Astrocyte (in vitro differentiated cells and primary cell): ENCODE measurements around the gene SLC4A2. TPM values are rescaled to one million over a fixed set of nuclear protein-coding genes. Genes with fewer than 3 reads are reported as not detected.

ENCODE experiments used
- DNase-seq: peaks from one replicate; pipeline ENCODE4 v3.0.0-alpha.2; 2010; ENCODE audit warnings: low read depth
- FAIRE-seq: peaks from 2 replicates; lab custom pipeline; 2011; peaks lifted over from hg19 to GRCh38; lab: Jason Lieb, UNC
- H2AFZ ChIP-seq: 2 replicates; pipeline ENCODE4 v1.6.0; 2012; ENCODE audit warnings: low read depth, low read length, inconsistent platforms
- H3K27ac ChIP-seq: 2 replicates; pipeline ENCODE4 v1.5.1; 2011; ENCODE audit warnings: low read depth, low read length, inconsistent platforms
- H3K27me3 ChIP-seq: 2 replicates; pipeline ENCODE4 v1.6.0; 2011; ENCODE audit warnings: low read length, inconsistent platforms; ENCODE audit not compliant: insufficient read depth
- H3K36me3 ChIP-seq: 2 replicates; pipeline ENCODE4 v1.5.1; 2011; ENCODE audit warnings: low read length, inconsistent platforms; ENCODE audit not compliant: insufficient read depth
- H3K4me1 ChIP-seq: 2 replicates; pipeline ENCODE4 v1.5.1; 2011; ENCODE audit warnings: low read length, inconsistent platforms; ENCODE audit not compliant: insufficient read depth
- H3K4me2 ChIP-seq: 2 replicates; pipeline ENCODE4 v1.6.0; 2012; ENCODE audit warnings: low read length, inconsistent platforms
- H3K4me3 ChIP-seq: 2 replicates; pipeline ENCODE4 v1.5.1; 2011; ENCODE audit warnings: low read depth, mild to moderate bottlenecking, low read length, inconsistent platforms; ENCODE audit not compliant: insufficient read depth
- H3K79me2 ChIP-seq: 2 replicates; pipeline ENCODE4 v1.6.0; 2012; ENCODE audit warnings: mild to moderate bottlenecking, low read length, inconsistent platforms; ENCODE audit not compliant: insufficient read depth
- H3K9ac ChIP-seq: 2 replicates; pipeline ENCODE4 v1.6.0; 2012; ENCODE audit warnings: mild to moderate bottlenecking, low read length, inconsistent platforms
- H3K9me3 ChIP-seq: 2 replicates; pipeline ENCODE4 v1.5.1; 2012; ENCODE audit warnings: low read depth, mild to moderate bottlenecking, low read length, inconsistent platforms; ENCODE audit not compliant: insufficient read depth
- H4K20me1 ChIP-seq: 2 replicates; pipeline ENCODE4 v1.6.0; 2012; ENCODE audit warnings: low read length, inconsistent platforms; ENCODE audit not compliant: insufficient read depth
- H3K27ac Mint-ChIP-seq: one replicate; pipeline ENCODE4 v1.8.0; 2021; ENCODE audit warnings: mild to moderate bottlenecking, mixed read lengths; ENCODE audit not compliant: unreplicated experiment
- H3K27me3 Mint-ChIP-seq: one replicate; pipeline ENCODE4 v1.8.0; 2021; ENCODE audit warnings: low read depth, mixed read lengths; ENCODE audit not compliant: unreplicated experiment
- H3K36me3 Mint-ChIP-seq: one replicate; pipeline ENCODE4 v1.8.0; 2021; ENCODE audit warnings: low read depth, mixed read lengths; ENCODE audit not compliant: unreplicated experiment
- H3K4me1 Mint-ChIP-seq: one replicate; pipeline ENCODE4 v1.8.0; 2021; ENCODE audit warnings: low read depth, mixed read lengths; ENCODE audit not compliant: unreplicated experiment
- H3K4me3 Mint-ChIP-seq: one replicate; pipeline ENCODE4 v1.8.0; 2021; ENCODE audit warnings: mild to moderate bottlenecking, moderate library complexity, mixed read lengths; ENCODE audit not compliant: unreplicated experiment
- H3K9me3 Mint-ChIP-seq: one replicate; pipeline ENCODE4 v1.8.0; 2021; ENCODE audit warnings: mild to moderate bottlenecking, mixed read lengths; ENCODE audit not compliant: unreplicated experiment
- EZH2 ChIP-seq: IDR thresholded peaks from 2 replicates; pipeline ENCODE4 v1.6.1; 2012; ENCODE audit warnings: mild to moderate bottlenecking, low read length, inconsistent platforms; ENCODE audit not compliant: insufficient read depth
- total RNA-seq: library from RNA; stranded (reverse); gene quantifications from 2 replicates; pipeline ENCODE4 v1.2.1, GENCODE V29; 2021
- TF ChIP-seq, protein P1 (sequence below): IDR thresholded peaks from 2 replicates; pipeline ENCODE4 v1.5.1; 2011; ENCODE audit warnings: low read depth, mild to moderate bottlenecking, inconsistent platforms, low read length, moderate library complexity; ENCODE audit not compliant: insufficient read depth

The SLC4A2 gene
- total RNA-seq, 1 donor from 2014 or later = 302 TPM

DNA sequence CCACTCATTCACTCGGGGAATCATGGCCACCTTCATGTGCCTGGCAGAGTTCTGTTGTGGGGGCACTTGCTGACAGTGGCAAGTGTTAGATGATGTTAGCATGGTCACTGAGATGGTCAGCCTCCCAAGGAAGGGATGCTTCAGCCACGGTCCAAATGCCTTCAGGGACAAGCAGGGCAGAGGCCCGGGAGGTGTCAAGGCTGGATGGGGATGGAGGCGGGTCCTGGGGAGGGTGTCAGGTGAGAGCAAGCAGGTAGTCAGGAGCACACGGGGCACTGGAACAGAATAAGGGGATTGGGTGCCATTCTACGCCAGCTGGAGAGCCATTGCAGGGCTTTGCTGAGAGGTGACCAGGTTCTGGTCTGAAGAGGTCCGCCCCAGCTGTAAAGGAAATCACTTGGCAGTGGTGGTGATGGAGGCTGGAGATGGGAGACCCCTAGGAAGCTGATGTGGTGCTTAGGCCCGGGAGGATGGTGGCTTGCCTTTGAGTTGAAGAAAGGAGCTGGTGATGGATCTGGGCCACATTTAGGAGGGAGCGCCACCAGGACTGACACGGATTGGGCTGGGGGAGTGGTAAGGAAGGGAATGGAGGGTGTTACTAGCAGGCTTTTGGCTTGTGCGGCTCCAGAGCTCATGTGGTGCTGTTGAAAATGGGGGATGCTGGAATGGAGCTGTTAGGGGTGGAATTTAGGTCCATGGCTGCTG, 51.0 kb downstream of the SLC4A2 start:
- Histone ChIP-seq H3K4me3 (no peak overlapping the region), H3K27ac (no peak overlapping the region), H2AFZ (no peak overlapping the region), H3K79me2 (peaks cover 69% of the 10 kb centered on the region), H3K27me3 (no peaks in the 10 kb centered on the region), H4K20me1 (peaks cover 83% of the 10 kb centered on the region), H3K9me3 (no peaks in the 10 kb centered on the region), H3K4me1 (peaks cover 20% of the 10 kb centered on the region), H3K4me2 (no peak overlapping the region), H3K36me3 (no peaks in the 10 kb centered on the region), H3K9ac (no peak overlapping the region)
- FAIRE-seq (no peak), DNase-seq (no peak)
- Mint-ChIP-seq H3K27me3 (no peaks in the 10 kb centered on the region), H3K4me3 (no peak overlapping the region), H3K9me3 (no peaks in the 10 kb centered on the region), H3K36me3 (no peaks in the 10 kb centered on the region), H3K4me1 (peaks cover 36% of the 10 kb centered on the region), H3K27ac (no peak overlapping the region)
- TF ChIP-seq EZH2 = no peak
- TF ChIP-seq, protein P1, sequence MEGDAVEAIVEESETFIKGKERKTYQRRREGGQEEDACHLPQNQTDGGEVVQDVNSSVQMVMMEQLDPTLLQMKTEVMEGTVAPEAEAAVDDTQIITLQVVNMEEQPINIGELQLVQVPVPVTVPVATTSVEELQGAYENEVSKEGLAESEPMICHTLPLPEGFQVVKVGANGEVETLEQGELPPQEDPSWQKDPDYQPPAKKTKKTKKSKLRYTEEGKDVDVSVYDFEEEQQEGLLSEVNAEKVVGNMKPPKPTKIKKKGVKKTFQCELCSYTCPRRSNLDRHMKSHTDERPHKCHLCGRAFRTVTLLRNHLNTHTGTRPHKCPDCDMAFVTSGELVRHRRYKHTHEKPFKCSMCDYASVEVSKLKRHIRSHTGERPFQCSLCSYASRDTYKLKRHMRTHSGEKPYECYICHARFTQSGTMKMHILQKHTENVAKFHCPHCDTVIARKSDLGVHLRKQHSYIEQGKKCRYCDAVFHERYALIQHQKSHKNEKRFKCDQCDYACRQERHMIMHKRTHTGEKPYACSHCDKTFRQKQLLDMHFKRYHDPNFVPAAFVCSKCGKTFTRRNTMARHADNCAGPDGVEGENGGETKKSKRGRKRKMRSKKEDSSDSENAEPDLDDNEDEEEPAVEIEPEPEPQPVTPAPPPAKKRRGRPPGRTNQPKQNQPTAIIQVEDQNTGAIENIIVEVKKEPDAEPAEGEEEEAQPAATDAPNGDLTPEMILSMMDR = no peak

DNA sequence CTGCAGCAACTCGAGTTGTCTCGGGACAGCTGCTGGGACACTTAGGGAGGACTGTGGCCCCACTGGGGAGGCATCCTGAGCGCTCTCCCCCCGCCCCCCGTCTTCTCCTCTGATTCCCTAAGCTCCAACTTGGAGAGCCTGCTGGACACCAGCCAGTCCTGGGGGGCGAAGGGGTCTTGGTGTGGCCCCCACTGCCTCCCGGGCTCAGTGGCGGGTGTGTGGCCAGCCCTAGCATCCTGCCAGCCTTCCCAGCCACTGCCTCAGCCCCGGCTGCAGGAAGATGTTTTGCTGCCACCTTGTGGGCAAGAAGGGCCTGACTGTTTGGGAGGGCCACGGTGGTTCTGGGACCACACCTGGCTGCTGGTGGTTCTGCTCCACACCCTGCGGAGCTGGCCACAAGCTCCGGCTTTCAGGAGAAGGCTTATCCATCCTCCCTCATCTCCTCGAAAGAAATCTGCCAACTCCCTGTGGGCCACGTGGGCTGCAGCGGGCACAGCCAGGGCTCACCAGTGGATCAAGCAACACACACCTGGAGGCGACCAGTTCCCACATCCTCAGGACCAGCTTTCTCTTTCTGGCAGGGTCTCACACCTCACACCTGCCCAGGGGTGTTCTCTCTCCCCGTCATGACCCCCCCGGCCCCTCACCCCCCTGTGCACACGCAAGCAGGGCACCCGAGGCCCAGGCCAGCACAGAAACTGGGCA, 51.7 kb downstream of the SLC4A2 start:
- H4K20me1 ChIP-seq = peaks cover 82% of the 10 kb centered on the region
- no peak for FAIRE-seq
- no peaks in the 10 kb centered on the region for H3K27me3 ChIP-seq

More for the DNA sequence above, 51.7 kb downstream of the SLC4A2 start:
- H3K9me3 Mint-ChIP-seq = no peaks in the 10 kb centered on the region
- peaks cover 76% of the 10 kb centered on the region for H3K79me2 ChIP-seq
- H3K27me3 Mint-ChIP-seq = no peaks in the 10 kb centered on the region
- H3K36me3 ChIP-seq = no peaks in the 10 kb centered on the region
- H3K4me3 Mint-ChIP-seq = no peak overlapping the region
- H3K4me2 ChIP-seq = no peak overlapping the region
- H3K9me3 ChIP-seq = no peaks in the 10 kb centered on the region
- H3K4me3 ChIP-seq = no peak overlapping the region
- peaks cover 37% of the 10 kb centered on the region for H3K4me1 Mint-ChIP-seq
- TF ChIP-seq, protein P1 = peak; percentile 65
- TF ChIP-seq EZH2 = no peak
- no peak overlapping the region for H3K9ac ChIP-seq
- no peak overlapping the region for H3K27ac Mint-ChIP-seq
- no peak overlapping the region for H3K27ac ChIP-seq
- H2AFZ ChIP-seq = no peak overlapping the region
- peaks cover 2% of the 10 kb centered on the region for H3K36me3 Mint-ChIP-seq
- H3K4me1 ChIP-seq = peaks cover 25% of the 10 kb centered on the region
- DNase-seq = no peak
